Heart right ventricle (tissue), 16 donors: ENCODE results near the gene PIP5K1B. TPM values are rescaled to one million over a fixed set of nuclear protein-coding genes. Genes with fewer than 3 reads are reported as not detected.
A peak's percentile ranks its signal among the peaks of the same experiment; 100 is the strongest.

ENCODE experiments used
- ATAC-seq, 8 donors: fragments of 200-7000 bp; cut with Tn5 transposase; one replicate each; pipeline ENCODE4 v1.9.1; 2020; ENCODE audit warnings: mild to moderate bottlenecking in 8 of 8, moderate library complexity in 8 of 8, moderate number of reproducible peaks in 1 of 8
- DNase-seq, 2 donors: peaks; one replicate each; pipeline ENCODE4 v3.0.0-alpha.2; 2020
- H3K27ac ChIP-seq, 10 donors: fragments of 200-600 bp; sonication (generic) in 2 of 10; one replicate each; pipeline versions ENCODE4 v1.5.0 to v1.8.0; 2020 to 2022; ENCODE audit warnings: mild to moderate bottlenecking in 3 of 10
- H3K27me3 ChIP-seq, 7 donors: fragments of 200-600 bp; one replicate each; pipeline ENCODE4 v1.8.0; 2021 to 2022; ENCODE audit warnings: mild to moderate bottlenecking in 2 of 7
- H3K36me3 ChIP-seq, 9 donors: fragments of 200-600 bp; sonication (generic) in 1 of 9; one replicate each; pipeline versions ENCODE4 v1.5.0 to v1.8.0; 2020 to 2022; ENCODE audit warnings: mild to moderate bottlenecking in 2 of 9
- H3K4me1 ChIP-seq, 9 donors: fragments of 200-600 bp; sonication (generic) in 1 of 9; one replicate each; pipeline versions ENCODE4 v1.5.0 to v1.8.0; 2020 to 2022; ENCODE audit warnings: mild to moderate bottlenecking in 4 of 9
- H3K4me3 ChIP-seq, 10 donors: fragments of 200-600 bp; sonication (generic) in 2 of 10; one replicate each; pipeline versions ENCODE4 v1.5.0 to v1.8.0; 2020 to 2022; ENCODE audit warnings: mild to moderate bottlenecking in 7 of 10, moderate library complexity in 2 of 10
- H3K9me3 ChIP-seq, 11 donors: fragments of 200-600 bp in 10 of 11; sonication (generic) in 2 of 11; one replicate each; pipeline versions ENCODE4 v1.5.0 to v1.8.0; 2013 to 2022; ENCODE audit warnings: mild to moderate bottlenecking in 2 of 11, control low read depth in 1 of 11, moderate library complexity in 1 of 11
- WGBS, 2 donors: extraction: QIAGEN DNeasy Blood & Tissue Kit; methylation state at CpG; one replicate each; pipeline ENCODE4 v1.1.7; 2013; ENCODE audit warnings: inconsistent platforms in 1 of 2; 5-methylcytosine and 5-hydroxymethylcytosine counted together
- intact Hi-C, 10 donors: fragments of 100-400 bp; cut with DNase I; formaldehyde crosslinking; loops; one replicate each; pipeline versions ENCODE4 v1.11.1 to v1.14.2; 2022
- polyA plus RNA-seq, 2 donors: library from polyadenylated mRNA; stranded (reverse); fragments of 200-250 nt; gene quantifications; one replicate each; pipeline ENCODE4 v1.2.3, GENCODE V29; 2013
- total RNA-seq, 10 donors: library from RNA; stranded (reverse); fragmentation: NEBNext Ultra II Directional in 3 of 10; extraction: Animal tissue kit (Norgen Biotek cat#: 25700) in 3 of 10; gene quantifications; one replicate each; pipeline versions ENCODE4 v1.2.1 to v1.2.4, GENCODE V29; 2021 to 2023
- TF ChIP-seq, protein P1 (sequence below), 9 donors: fragments of 200-600 bp; sonication (generic) in 2 of 9; IDR thresholded peaks; one replicate each; pipeline versions ENCODE4 v1.5.0 to v1.8.0; 2021 to 2022; ENCODE audit warnings: antibody characterized with exemption in 9 of 9, mild to moderate bottlenecking in 5 of 9, moderate library complexity in 1 of 9
- donor health status: Arrhythmogenic right ventricular cardiomyopathy.
- donor health status: ischemic (EF 13 %, LVEDD 7.1; RV severe dilation, severe dysfunction).
- donor health status: healthy with polysubstance abuse.
- donor health status: DM: no; HTN: yes; CAD: no.
- donor health status: DM: no; HTN: no; CAD: no.
- donor health status: ischemic (EF 25% LVEDD 6.9; RV normal size, moderate dysfunction).
- donor health status: ischemic (EF 25% LVEDD 5.7; RV mildly dilated, moderate dysfunction).
- donor health status: healthy.
- donor health status: DM: yes; HTN: yes; CAD: no.
- donor health status: Ischemic cardiomyopathy.
- donor health status: ischemic (EF 35%, LVEDD 5.7; RV mildly dilated, moderate dysfunction).
- donor health status: nonischemic (EF 11% LVEDD 7.7; RV severe dilation, severe dysfunction).
- donor health status: DM: yes; HTN: yes; CAD: no.
- donor health status: PGD.
- donor health status: ischemic (EF 29% LVEDD 5.4; RV normal size, mild dysfunction).
- donor health status: nonischemic (EF 23%, LVEDD 6.1; RV moderate dilation, normal function).

PIP5K1B gene
- total and polyA plus RNA-seq, 12 donors, result 5.6 to 90.8 (median 48.1) TPM

GRCh38 chr9:68725070-68725469, 20.0 kb downstream of the PIP5K1B start:
- H3K9me3 ChIP-seq, result peaks cover 0 to 12% (median 0%) of the 10 kb centered on the region in 11 donors
- H3K36me3 ChIP-seq, result no peaks in the 10 kb centered on the region
- intact Hi-C loops, result no loop called here
- no peak overlapping the region for H3K4me3 ChIP-seq
- peaks cover 0 to 25% (median 6%) of the 10 kb centered on the region in 9 donors for H3K4me1 ChIP-seq
- H3K27ac ChIP-seq, result no peak overlapping the region
- H3K27me3 ChIP-seq, result no peaks in the 10 kb centered on the region
- DNase-seq (no peak), ATAC-seq (no peak)
- WGBS, 2 donors, result 55 to 60% methylated on average over 3 of the region's 3 CpGs
- TF ChIP-seq, protein P1, sequence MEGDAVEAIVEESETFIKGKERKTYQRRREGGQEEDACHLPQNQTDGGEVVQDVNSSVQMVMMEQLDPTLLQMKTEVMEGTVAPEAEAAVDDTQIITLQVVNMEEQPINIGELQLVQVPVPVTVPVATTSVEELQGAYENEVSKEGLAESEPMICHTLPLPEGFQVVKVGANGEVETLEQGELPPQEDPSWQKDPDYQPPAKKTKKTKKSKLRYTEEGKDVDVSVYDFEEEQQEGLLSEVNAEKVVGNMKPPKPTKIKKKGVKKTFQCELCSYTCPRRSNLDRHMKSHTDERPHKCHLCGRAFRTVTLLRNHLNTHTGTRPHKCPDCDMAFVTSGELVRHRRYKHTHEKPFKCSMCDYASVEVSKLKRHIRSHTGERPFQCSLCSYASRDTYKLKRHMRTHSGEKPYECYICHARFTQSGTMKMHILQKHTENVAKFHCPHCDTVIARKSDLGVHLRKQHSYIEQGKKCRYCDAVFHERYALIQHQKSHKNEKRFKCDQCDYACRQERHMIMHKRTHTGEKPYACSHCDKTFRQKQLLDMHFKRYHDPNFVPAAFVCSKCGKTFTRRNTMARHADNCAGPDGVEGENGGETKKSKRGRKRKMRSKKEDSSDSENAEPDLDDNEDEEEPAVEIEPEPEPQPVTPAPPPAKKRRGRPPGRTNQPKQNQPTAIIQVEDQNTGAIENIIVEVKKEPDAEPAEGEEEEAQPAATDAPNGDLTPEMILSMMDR (IDR thresholded peaks at IDR 0.05), result no peak

DNA sequence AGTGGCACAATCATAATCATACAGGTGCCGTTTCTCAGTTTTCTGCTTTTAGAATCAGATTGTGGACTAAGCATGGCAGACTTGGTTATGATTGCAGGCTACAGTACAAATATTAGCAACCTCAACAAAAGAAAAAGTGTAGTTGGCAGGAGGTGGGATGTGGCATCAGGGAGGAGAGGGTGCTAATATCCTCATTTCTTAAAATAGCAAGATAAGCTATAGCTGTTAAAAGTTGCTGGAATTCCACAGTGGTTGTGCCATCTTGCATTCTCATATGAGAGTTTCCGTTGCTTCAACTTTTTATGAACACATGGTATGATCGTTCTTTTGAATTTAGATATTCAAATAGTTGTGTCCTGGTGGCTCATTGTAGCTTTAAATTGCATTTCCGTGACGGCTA, 21.4 kb downstream of the PIP5K1B start:
- 61 to 64% methylated on average over 5 of the region's 5 CpGs for WGBS, 2 donors
- ATAC-seq (peak in 1 of 8 donors; percentile 70), DNase-seq (no peak)
- no peaks in the 10 kb centered on the region for H3K27me3 ChIP-seq
- H3K4me1 ChIP-seq, result peaks cover 0 to 24% (median 6%) of the 10 kb centered on the region in 9 donors
- TF ChIP-seq, protein P1 (IDR thresholded peaks at IDR 0.05), result no peak
- no peak overlapping the region for H3K4me3 ChIP-seq
- H3K27ac ChIP-seq, result peak overlapping the region in 1 of 10 donors; percentile 31
- H3K36me3 ChIP-seq, result no peaks in the 10 kb centered on the region
- H3K9me3 ChIP-seq, result peaks cover 0 to 12% (median 0%) of the 10 kb centered on the region in 11 donors
- intact Hi-C loops, result no loop called here

DNA sequence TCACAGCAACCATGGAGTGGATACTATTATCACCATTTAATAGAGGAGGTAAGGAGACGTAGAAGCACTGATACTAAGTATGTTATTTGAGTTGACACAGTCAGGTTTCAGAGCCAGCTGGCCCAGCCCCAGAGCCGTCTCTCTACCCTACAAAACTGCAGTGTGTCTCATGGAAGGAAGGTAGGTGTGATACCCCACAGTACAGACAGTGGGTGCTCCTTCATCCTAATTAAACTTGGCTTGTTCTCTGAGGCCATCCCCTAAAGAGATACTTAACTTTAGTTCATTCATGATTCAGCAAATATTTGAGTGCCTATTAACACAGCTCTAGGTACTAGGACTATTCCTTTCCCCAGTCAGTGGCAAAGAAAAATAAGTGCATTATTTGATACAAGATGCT, 22.6 kb downstream of the PIP5K1B start:
- intact Hi-C loops, result no loop called here
- Histone ChIP-seq H3K27ac (no peak overlapping the region), H3K27me3 (no peaks in the 10 kb centered on the region), H3K9me3 (peaks cover 0 to 12% (median 0%) of the 10 kb centered on the region in 11 donors), H3K4me1 (peaks cover 0 to 33% (median 6%) of the 10 kb centered on the region in 9 donors), H3K4me3 (no peak overlapping the region), H3K36me3 (no peaks in the 10 kb centered on the region)
- ATAC-seq (peak in 4 of 8 donors; percentile 33 to 73 (median 60)), DNase-seq (peak in 1 of 2 donors; percentile 37)
- TF ChIP-seq, protein P1 (IDR thresholded peaks at IDR 0.05), result no peak
- 32 to 56% methylated on average over 2 of the region's 2 CpGs for WGBS, 2 donors

- ATAC-seq, result no peak
- Histone ChIP-seq H3K9me3 (peaks cover 0 to 7% (median 0%) of the 10 kb centered on the region in 11 donors), H3K27me3 (no peaks in the 10 kb centered on the region), H3K36me3 (no peaks in the 10 kb centered on the region), H3K4me1 (peaks cover 0 to 37% (median 6%) of the 10 kb centered on the region in 9 donors), H3K4me3 (no peak overlapping the region), H3K27ac (no peak overlapping the region)
- DNase-seq, result no peak
- TF ChIP-seq, protein P1 (IDR thresholded peaks at IDR 0.05), result no peak
- WGBS, 2 donors, result 42 to 66% methylated on average over 1 of the region's 1 CpG
- intact Hi-C loops, result no loop called here
These were observed 23.7 kb downstream of the PIP5K1B start for GRCh38 chr9:68728731-68729130.
